AML-193 (cell line): ENCODE results near the gene SUPT5H.

Experiments
- DNase-seq, 2 experiments: peaks; one replicate each; lab custom pipeline; 2025; lab: John Stamatoyannopoulos, UW

Gene SUPT5H

GRCh38 chr19:39445196-39446111 lies at the start of gene SUPT5H:
Gene SUPT5H, plus strand, starts transcription at chr19:39445582. Its CDS starts 309 bp downstream, at chr19:39445891.
- DNase-seq = peak; percentile 89 to 90

DNA sequence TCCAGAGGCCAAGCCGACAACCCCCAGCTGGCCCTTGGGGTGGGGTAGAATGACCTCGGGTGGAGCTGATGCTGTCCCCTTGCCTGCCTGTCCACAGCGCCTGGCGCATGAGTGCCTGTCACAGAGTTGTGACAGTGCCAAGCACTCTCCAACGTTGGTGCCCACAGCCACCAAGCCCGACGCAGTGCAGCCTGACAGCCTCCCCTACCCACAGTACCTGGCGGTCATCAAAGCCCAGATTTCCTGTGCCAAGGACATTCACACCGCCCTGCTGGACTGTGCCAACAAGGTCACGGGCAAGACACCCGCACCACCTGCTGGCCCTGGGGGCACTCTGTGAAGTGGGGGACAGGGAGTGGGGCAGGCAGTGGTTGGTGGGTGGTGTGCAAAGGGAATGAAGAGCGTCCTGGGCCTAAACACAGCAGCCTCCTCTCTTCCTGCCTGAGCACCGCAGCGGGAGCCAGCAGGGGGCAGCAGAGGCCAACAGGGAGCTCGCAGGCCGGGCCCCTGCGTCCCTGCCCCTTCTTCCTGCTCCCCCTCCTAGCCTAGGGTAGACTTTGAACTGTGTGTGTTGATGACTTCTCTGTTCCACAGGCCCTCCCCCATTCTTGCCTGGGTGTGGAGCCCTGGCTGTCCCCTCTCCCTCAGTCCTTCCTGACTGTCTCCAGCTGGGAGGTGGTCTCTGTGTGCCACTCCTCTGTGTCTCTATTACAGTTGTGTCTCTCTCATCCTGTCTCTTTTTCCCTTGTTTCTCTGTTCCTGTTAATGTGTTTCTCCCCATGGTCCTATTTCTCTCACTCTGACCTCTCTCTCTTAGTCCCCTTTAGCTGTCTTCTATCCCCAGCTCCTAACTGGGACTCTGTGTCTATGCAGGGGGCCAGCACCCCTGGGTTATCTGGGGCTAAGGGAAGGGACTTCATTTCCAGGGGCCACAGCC lies 47.8 kb upstream of the SUPT5H start:
- DNase-seq = peak; percentile 72 to 80

DNA sequence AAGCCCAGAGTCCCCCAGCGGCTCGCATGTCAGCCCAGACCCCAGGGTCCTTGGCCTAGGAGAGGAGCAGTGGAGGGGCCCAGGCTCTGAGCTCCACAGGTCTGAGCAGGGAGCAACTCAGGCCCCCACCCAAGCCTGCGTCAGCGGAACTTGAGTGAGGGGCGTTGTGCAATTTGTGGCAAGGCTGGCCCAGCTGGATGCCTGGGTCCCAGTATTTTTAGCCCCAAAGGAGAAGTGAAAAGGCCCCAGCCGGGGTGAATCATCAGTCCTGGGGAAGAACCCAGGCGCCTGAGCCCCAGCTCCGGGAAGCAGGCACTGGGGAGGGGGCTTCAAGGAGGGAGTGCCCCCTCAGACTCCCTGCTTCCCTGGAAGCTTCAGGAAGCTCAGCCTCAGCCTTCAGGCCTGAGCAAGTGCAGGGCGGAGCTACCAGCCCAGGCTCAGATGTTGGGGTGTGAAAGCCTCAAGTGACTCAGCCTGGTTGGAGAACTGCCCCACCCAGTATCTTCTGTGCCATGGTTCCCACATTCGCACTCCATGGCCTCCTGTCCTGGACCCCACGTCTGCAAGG lies 47.0 kb upstream of the SUPT5H start:
- DNase-seq = peak in 1 of 2 experiments; percentile 0

DNA sequence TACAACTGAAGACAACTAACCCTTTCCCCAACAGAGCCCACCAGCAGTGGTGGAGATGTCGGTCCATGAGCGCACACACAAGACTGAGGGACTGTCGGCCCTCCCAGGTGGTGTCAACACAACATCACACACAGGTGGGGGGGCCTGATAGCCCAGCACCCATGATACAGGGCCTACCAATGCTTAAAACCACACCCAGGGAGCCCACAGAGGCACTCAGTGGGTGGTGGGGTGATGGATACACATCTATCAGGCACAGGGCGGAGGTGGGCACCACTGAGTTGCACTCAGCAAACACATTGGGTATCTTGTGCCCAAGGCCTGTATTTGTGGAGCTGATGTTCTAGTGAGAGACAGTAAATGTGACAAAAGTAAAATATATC lies 45.7 kb upstream of the SUPT5H start:
- DNase-seq = no peak

DNA sequence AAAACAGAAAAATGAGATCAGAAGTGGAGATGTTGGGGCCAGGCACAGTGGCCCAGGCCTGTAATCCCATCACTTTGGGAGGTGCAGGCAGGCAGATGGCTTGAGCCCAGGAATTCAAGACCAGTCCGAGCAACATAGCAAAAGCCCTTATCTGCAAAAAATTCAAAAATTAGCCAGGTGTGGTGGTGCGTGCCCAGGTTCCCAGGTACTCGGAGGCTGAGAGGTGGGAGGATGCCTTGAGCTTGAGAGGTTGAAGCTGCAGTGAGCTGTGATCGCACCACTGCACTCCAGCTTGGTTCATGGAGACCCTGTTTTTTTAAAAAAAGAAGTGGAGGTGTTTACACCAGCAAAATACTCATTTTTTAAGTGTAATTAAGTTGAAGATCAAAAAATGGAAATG lies 45.3 kb upstream of the SUPT5H start:
- no peak for DNase-seq

GRCh38 chr19:39401070-39401548 lies 44.3 kb upstream of the SUPT5H start:
- DNase-seq = no peak

GRCh38 chr19:39401549-39402345 lies 43.6 kb upstream of the SUPT5H start:
- DNase-seq = no peak

- DNase-seq = peak; percentile 69 to 79
Measured at GRCh38 chr19:39402346-39403300, 42.8 kb upstream of the SUPT5H start.

GRCh38 chr19:39403331-39404312 lies 41.8 kb upstream of the SUPT5H start:
- peak; percentile 83 to 86 for DNase-seq

DNA sequence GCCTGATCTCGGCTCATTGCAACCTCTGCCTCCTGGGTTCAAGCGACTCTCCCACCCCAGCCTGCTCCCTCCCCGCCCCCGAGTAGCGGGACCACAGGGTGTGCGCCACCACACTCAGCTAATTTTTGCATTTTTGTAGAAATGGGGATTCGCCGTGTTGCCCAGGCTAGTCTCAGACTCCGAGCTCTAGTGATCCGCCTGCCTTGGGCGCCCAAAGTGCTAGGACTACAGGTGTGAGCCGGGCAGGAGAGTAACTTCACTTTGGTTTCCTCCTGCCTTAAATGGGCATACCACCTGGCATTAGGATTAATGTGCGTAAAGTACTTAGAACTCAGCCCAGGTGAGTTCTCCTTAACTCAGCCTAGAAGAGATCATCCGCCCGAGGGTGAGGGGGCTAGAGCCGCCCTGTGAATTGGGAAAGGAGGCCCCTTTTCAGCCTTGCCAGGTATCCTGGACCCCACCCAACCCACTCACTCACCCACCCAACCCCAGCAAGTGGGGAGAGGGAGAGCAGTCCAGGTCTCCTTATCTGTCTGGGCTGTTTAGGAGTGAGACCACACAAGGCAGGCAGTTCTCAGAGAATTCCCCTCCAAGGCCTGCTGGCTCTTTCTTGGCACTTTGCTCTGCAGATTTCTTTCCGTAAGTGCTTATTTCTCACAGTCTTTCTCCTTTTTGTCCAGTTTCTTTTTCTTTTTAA lies 40.0 kb upstream of the SUPT5H start:
- no peak for DNase-seq

- DNase-seq = peak; percentile 43 to 53
Measured at GRCh38 chr19:39405958-39406655, 39.3 kb upstream of the SUPT5H start.

DNA sequence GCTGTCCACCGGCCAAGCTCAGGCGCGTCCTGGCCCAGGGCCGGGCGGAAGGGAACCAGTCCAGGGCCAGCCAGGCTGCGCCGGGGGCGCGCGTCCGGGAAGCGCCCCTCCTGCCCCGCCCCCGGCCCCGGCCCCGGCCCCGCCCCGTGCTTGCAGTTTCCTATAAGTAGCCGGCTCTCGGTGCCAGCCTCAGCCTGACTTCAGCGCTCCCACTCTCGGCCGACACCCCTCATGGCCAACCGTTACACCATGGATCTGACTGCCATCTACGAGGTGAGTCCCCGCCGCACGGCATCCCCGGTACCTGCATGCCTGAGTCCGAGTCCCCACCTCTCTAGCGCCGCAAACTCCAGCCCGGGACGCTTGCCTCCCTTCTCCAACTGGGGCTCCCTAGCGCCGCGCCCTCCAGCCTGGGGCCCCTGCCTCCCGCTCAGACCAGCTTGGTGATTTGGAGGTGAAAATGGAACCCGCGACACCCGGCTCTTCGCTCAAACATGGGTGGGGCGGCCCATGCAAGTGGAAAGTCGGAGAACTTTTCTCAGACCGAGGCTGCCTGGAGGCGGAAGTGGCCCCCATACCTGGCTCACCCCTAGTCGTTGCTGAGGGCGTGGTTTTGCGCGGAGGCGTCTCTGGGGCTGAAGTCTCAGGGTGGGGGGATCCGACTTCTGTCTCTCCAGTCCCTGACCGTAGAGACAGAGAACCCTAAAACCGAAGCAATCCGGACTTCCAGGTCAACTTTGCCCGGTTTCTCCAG lies 38.5 kb upstream of the SUPT5H start, which contains the start of gene ZFP36:
TSS of gene ZFP36 (plus strand) at position 192 of the 754 bp plus-strand sequence. CDS start at position 250, 58 bp downstream.
- peak; percentile 64 to 65 for DNase-seq

DNA sequence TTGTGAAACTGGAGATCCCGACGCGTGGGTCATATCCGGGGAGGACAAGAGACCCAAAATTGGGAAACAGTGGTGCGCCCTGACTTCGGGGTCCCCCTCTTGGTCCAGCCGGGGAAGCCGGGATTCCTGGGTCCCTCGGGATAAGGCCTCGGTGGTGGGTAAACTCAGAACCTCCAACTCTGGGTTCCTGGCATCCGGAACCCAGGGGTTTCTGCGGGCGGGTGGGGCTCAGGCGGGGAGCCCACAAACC lies 38.0 kb upstream of the SUPT5H start:
- no peak for DNase-seq

DNA sequence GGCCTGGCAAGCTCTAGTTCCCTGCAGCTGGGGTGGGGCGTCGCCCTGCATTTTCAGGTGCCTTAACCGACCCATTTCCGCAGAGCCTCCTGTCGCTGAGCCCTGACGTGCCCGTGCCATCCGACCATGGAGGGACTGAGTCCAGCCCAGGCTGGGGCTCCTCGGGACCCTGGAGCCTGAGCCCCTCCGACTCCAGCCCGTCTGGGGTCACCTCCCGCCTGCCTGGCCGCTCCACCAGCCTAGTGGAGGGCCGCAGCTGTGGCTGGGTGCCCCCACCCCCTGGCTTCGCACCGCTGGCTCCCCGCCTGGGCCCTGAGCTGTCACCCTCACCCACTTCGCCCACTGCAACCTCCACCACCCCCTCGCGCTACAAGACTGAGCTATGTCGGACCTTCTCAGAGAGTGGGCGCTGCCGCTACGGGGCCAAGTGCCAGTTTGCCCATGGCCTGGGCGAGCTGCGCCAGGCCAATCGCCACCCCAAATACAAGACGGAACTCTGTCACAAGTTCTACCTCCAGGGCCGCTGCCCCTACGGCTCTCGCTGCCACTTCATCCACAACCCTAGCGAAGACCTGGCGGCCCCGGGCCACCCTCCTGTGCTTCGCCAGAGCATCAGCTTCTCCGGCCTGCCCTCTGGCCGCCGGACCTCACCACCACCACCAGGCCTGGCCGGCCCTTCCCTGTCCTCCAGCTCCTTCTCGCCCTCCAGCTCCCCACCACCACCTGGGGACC lies 37.6 kb upstream of the SUPT5H start:
- peak in 1 of 2 experiments; percentile 13 for DNase-seq

DNA sequence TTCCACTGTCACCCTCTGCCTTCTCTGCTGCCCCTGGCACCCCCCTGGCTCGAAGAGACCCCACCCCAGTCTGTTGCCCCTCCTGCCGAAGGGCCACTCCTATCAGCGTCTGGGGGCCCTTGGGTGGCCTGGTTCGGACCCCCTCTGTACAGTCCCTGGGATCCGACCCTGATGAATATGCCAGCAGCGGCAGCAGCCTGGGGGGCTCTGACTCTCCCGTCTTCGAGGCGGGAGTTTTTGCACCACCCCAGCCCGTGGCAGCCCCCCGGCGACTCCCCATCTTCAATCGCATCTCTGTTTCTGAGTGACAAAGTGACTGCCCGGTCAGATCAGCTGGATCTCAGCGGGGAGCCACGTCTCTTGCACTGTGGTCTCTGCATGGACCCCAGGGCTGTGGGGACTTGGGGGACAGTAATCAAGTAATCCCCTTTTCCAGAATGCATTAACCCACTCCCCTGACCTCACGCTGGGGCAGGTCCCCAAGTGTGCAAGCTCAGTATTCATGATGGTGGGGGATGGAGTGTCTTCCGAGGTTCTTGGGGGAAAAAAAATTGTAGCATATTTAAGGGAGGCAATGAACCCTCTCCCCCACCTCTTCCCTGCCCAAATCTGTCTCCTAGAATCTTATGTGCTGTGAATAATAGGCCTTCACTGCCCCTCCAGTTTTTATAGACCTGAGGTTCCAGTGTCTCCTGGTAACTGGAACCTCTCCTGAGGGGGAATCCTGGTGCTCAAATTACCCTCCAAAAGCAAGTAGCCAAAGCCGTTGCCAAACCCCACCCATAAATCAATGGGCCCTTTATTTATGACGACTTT lies 36.8 kb upstream of the SUPT5H start:
- DNase-seq = no peak
